A673 (cell line): ENCODE results near the gene WRNIP1.

ENCODE experiments used
- CTCF ChIP-seq: fragments of 300-800, 200-600 bp; sonication (generic); conservative IDR thresholded peaks from 2 replicates; pipeline ENCODE4 v1.5.1; 2017; ENCODE audit warnings: low read depth, mild to moderate bottlenecking, antibody characterized with exemption, low read length, moderate library complexity, mixed read lengths
- EZH2 ChIP-seq: fragments of 200-600 bp; sonication (generic); IDR thresholded peaks from 2 replicates; pipeline ENCODE4 v1.6.1; 2017; ENCODE audit warnings: borderline replicate concordance, low read depth, mild to moderate bottlenecking, mixed read lengths, antibody characterized with exemption, low read length; ENCODE audit not compliant: poor library complexity, severe bottlenecking

GRCh38 chr6:2812695-2813094 lies 47.5 kb downstream of the WRNIP1 start:
- no peak for TF ChIP-seq CTCF
- no peak for TF ChIP-seq EZH2
